NOMO-1 (cell line): ENCODE data around the gene POLR1H.
A peak's percentile ranks its signal among the peaks of the same experiment; 100 is the strongest.

Experiments
- DNase-seq, 2 experiments: peaks; one replicate each; lab custom pipeline; 2025; ENCODE audit not compliant: unreplicated experiment in 2 of 2; lab: John Stamatoyannopoulos, UW

The POLR1H gene

DNA sequence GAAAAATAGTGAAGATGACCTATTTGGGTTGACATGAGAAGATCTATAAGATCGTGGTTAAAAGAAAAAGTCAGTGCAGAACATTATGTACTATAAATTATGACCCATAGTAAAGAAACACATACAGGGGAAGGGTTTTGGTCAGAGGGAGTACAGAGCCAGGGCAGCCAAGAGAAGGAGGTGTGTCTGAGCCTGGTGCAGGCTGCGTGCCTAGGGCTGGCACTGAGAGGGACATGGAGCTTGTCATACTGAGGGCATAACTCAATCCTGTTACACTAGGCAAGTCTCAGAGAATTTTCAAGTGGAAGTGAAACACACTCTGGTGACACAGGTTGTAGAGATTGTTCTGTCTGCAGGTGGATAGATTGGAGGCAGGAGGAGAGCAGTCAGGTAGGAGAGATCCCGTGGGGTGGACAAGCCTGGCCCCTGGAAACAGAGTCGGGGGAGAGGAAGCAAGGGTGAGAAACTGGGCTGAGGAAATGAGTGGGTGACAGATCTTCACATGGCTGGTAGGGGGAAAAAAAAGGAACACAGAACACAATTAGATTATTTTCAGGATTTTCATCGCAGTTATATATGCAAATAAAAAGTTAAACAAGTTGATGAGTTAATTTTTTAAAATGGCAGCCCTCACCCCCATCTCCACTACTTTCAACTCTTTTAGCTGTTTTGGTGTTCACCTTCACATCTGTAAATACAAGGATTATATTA, 33.0 kb downstream of the POLR1H start:
- DNase-seq: no peak

DNA sequence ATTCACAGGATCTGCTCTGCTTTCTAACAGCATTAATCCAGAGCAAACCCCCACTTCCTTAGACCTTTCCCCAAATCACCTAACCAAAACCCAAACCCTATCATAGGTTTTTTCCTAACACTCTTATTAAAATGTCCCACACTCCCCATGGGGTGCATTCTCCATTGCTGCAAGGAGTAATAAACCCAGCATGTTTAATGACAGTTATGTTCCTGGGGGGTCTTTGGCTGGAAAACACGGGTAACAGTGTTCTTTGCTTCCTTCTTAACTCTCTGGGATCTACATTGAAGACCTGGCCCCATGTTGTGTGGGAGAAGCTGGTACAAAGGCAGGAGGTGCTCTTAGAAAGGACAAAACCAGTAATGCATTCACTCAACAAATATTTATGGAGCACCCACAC, 35.8 kb downstream of the POLR1H start:
- DNase-seq: no peak

DNA sequence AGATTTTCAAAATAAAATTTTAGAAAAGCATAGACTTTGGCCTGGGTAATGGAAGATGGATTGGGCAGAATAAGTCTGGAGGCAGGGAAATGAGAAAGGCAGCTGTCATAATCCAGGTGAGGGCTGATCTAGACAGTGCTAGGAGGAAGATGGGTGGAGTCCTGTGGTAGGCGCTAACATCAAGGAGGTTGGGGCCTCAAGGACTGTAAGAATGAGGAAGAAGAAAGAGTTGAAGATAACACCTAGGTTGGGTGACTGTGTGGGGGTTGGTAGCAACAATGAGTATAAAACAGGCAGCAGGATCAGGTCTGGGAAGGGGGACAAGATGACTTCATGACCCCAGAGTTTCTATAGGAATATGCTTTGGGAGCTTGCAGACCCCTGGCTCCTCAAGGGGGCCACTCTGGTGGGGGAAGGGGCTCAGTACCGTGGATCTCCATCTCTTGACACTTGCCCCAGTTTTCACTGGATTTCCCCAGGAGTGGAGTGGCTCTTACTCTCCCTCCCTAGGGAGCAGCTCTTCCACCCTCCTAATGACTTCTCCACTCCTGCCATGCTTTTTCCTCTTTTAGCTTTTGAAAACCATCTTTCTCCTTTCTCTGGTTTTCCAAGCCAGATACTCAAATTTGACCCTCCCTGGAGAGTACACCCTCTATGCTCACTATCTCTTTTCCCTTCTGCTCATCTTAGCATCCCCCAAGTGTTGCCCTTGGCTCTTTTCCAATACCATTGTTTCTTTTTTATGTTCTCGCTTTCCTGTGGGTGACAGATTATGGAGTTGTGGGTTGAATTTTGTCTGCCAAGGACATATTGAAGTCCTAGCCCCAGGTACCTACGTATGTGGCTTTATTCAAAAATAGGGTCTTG, 37.1 kb downstream of the POLR1H start:
- no peak for DNase-seq

DNA sequence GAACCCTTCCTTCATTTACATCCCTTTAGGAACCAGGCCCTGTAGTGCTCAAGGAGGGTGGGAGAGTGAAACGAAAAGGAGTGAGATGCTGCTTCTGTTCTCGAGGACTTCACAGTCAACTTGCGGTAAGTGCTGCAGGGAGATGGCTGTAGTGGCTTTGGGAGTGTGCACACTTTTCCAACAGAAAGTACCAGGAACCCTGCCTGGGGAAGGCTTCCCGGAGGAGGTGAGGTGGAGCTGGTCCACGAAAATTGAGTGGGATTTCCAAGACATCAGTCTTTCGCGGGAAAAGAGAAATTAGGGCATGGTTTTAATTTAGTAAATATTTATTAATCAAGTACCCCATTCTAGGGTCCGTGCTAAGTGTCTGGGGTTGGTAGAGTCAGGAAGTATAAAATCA, 39.1 kb downstream of the POLR1H start:
- no peak for DNase-seq

DNA sequence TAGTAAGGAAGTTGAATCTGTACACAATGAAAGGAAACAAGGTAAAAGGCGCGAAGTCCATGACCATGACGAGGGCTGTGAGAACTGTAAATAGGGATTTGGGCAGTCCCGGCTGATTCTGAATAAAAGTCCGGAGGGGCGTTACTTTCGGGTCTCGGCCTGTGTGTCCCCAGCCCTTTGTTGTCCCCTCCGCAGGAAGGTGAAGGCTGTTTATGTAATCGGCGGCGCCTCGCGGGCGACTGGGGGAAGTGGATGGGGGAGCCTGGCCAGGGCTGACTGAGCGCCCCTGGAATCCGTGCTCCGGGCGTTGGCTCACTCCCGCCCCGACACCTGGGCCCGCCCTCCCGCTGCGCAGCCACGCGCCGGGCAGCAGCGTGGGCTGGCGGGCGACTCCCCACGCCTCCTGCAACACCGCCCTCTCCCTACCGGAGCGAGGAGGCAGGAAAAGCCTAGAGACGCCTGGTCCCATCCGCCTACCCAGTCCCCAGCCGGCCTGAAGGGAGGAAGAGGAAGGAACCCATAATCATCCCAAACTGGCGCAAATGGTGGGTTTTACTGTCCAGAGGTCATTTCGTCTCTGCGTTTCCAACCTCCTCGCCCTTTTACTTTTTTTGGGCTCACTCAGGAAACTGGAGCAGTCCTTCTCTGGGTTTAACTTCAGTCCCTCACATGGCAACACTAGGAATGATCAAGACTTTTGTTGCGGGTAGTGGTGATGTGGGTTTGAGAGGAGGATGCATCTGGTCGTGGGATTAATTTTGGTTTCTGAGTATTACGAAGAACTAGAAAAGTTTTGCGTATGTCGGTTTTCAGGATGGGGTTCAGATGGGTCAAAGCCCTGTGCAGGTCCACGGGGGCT, 39.7 kb downstream of the POLR1H start:
- no peak for DNase-seq

DNA sequence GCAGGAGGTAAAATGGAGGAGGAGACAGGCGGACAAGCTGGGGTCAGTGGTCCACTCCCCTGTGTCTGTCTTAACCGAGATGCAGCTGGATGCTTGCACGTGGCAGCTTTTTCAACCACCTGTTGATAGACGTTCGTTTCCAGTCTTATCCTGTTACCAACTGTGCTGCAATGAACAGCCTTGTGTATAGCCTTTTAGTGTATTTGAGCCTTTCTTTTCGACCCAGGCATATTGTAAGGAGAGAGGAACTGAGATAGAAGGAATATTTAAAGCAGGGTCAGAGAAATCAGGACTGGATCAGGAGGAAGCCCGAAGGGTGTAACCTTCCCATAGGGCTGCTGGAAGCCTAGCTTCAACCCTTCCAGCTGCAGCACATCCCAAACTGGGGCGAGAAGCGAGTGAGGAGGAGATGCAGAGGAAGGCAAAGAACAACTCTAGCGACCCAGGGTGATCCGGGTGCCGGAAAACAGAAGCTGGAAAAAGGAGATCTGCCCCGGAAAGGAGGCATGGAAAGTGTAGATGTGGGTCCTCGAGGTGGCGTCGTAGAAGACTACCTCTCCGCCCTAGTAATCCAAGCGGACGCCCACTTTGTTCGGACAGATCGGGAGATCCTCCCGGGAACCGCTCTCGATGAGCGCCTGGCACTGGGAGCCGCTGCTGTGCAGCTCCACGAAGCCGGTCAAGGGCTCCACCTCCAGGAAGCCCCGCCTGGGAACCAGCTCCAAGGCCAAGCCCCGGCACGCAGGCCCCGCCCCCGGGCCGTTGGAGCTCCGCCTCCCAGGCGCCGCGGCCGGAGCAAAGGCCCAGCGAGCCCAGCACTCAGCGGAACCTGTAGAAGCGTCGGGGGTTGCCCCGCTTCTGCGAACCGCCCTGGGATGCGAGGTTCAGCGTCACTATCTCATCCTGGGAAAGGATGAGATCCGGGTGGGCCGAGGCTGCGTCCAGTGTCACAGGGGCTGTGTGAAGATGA, 40.7 kb downstream of the POLR1H start:
- peak; percentile 61 to 68 for DNase-seq

DNA sequence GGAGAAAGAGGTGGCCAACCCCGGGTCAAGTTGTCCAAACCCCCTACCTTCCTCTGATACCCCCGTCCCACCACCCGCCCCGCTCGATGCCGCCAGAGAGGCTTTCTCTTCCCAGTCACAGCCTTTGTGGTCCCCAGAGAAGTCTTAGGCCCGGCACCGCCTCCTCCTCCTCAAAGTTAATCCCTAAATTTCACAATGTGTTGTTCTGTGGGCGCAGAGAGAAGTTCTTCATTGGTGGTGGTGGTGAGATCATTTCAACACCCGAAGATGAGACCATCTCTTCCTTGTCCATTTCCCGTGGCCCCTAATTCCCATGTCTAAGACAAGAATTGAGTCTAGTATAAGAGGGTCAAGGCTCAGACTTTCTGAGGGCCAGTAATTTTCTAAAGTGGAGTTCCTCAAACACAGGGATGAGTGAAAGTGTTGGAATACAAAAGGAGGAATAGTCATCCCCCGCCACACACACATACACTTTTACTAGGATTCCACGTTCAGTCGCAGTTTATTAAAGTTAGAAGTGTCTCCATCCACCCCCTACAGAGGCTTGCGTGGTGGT, 41.4 kb downstream of the POLR1H start:
- DNase-seq: no peak

DNA sequence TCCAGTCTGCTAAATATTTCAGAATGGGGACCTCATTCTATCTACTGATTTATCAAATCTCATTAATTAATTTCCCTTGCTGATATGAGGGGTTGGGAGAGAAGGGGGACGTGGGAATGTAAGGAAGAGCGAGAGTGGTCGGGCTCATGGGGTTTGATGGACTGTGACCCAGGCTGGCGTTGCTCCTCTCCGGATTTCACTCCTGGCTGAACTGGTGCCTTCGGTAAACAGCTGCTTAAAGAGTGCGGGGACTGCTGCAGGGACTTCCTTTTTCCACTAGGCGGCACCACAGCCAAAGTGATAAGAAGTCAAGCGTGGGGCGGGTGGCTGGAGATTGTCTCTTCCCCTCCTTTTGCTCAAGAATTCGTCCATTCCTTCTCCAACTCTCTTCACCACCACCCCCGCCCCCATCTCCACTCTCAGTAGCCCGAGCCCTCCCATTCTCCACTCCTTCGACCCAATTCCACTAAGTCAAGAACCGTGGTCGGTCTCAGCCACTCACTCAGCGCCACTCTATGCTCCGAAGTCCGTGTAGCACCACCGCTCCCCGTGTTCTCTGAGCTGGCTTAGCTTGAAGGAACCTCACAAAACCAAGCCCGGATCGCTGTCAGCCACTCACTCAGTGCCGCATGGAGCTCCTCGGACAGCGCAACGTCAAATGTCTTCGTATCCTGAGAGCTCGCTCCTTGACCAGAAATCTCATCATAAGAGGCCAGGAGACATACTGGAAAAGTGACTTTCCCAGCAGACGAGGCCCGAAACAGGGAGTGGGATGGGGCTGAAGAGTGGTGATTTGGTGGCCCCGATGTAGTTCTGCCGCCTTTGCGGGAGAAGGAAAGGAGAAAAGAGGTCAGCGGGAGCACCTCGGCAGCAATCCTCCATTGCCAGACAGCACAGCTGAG, 42.2 kb downstream of the POLR1H start:
- peak; percentile 70 to 81 for DNase-seq

DNA sequence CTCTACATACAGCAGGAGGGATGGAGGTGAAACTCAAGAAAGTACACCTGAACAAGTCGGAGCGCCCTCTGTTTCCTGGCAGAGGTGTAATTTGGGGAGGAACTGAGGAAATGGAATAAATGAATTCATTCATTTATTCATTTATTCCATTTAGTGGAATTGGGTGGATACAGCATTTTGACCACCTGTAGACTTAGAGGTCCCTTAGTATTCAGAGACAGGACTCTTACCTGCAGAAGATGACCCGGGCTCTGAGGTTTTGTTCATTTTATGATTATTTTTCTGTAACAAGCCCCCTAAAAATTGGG, 42.8 kb downstream of the POLR1H start:
- DNase-seq: no peak

DNA sequence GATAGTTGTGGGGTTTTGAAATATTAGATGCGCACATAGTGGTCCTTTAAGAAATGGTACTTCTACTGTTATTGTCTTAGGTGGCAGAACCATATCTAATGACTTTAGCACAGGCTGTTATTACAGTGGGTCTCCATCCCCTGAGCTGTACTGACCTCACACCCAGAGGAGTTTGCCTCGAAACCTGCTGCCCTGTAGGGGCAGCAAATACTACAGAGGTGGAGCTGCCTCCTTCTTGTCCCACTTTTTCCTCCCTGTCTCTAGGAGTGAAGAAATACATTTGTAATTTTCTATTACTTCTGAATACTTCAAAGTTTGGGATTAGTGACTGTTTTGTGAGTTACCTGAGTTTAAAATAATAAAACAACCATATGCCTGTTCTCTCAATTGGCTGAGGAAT, 43.6 kb downstream of the POLR1H start:
- no peak for DNase-seq

DNA sequence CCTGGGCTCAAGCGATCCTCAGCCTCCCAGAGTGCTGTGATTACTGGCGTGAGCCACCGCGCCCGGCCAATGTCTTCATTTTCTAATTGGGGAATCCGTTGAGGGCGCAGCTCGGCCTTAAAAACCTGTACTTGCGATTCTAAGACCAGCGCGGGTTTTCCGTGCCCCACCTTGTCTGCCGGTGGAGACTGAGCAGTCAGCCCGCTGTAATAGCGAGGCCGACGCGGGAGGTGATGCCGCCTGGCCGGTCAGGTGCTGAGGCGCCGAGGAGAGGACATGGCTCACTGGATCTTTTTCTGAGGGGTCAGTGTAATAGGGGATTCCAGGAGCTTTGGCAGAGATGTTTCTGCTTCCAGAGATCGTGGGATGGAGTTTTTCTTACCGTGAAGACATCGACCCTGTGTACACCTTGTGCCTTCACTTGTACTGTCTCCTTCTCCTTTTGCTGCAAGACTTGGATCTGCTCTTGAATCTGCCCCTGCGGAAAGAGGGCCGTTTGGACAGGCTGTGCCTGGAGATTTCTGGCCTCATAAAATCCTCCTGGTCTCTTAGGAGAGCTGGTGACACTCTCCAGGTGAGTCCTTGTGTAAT, 50.3 kb downstream of the POLR1H start:
- DNase-seq: no peak

DNA sequence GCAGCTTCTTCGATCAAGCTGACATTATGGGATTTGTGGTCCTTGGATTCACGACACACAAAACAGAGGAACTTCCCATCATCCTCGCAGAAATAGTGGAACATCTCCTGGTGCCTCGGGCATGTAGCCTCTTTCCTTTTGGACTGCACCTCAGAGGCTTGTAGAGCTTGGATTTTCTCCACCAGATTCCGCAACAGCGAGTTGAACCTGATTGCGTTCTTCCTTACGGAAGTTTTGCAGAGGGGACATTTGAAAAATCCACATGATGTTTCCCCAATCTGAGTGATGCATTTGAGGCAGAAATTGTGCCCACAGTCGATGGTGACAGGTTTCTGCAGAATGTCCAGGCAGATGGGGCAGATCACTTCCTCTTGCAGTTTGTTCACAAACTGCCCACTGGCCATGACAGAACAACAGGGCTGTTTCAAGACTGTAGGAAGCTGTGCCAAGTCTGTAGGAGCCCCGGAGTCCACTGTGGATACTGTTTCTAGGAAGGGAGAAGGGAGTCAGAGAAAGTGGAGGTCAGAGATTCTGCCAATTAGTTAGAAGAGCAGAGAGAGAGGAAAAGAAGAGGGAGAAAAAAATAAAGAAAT, 51.4 kb downstream of the POLR1H start:
- no peak for DNase-seq

DNA sequence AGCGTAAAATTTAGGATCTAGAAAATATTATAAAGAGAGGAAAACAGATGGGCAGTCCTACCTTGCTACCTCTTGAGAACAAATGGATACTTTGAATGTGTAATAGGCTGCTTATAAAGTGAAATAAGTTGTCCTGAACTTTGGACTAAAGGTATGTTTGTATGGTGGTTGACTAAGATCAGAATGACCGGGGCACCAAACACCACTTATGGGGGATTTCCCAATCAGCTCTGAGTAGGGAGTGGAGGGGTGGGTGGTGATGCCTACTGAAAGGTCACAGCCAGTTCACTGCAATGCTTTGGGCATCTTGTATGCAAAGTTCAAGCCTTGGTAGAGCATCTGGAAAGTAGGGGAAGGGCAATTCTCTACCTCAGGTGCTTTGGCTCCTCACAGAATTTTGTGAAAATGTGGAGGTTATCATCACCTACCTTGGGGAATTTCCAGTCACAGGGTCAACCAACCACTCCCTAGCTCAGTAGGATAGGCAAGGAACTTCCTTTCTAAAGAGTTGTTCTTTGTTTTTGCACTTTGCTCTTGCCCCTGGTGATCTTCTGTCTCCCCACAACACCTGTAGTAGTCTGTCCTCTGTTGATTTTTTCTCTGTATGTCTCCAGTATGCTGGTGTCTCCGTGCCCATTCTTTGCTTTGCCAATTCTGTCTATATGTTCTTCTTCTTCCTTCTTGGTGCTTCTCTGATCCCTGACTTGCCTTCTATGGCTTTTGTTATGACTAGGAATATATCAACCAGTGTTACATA, 52.1 kb downstream of the POLR1H start, which contains the start of gene TRIM31:
TRIM31 (minus strand) TSS at position 88 of the 757 bp plus-strand sequence. CDS start 285 bp downstream, outside the sequence.
- no peak for DNase-seq

DNA sequence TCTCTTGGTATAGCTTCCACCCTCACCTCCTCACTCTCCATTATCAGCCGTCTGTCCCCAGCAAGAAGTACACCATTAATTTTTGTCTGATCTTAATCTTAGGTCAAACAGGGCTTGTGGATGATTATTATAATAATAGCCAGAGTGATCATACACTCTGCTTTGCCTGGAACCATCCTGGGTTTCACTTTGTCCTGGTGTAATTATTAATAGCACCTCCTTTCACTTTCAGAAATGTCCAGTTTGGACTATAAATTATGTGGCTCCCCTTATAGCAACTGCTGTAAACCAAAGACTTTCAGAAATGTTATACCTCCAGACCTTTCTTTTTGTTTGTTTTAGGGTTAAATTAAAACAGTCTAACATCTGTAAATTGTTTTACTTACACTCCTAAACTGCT, 52.8 kb downstream of the POLR1H start:
- no peak for DNase-seq
